RWPE2 (cell line): ENCODE data around the gene SLIT3.

ENCODE experiments used
- ATAC-seq: fragments of 200-7000 bp; cut with Tn5 transposase; 3 replicates; pipeline ENCODE4 v1.9.1; 2021; ENCODE audit warnings: low read depth
- DNase-seq: peaks from one replicate; pipeline ENCODE4 v3.0.0-alpha.2; 2020; ENCODE audit warnings: low spot score
- H3K27ac ChIP-seq: fragments of 450-650 bp; 2 replicates; pipeline ENCODE4 v1.5.1; 2017; ENCODE audit warnings: mild to moderate bottlenecking; ENCODE audit not compliant: poor library complexity, severe bottlenecking
- H3K27me3 ChIP-seq: fragments of 250-450 bp; sonication (Bioruptor Pico); 2 replicates; pipeline ENCODE4 v1.5.1; 2021; ENCODE audit warnings: mild to moderate bottlenecking, moderate library complexity; ENCODE audit not compliant: insufficient read depth, poor library complexity, severe bottlenecking
- H3K36me3 ChIP-seq: fragments of 250-450 bp; sonication (Bioruptor Pico); 2 replicates; pipeline ENCODE4 v1.5.1; 2020; ENCODE audit warnings: low read depth, mild to moderate bottlenecking, moderate library complexity
- H3K4me1 ChIP-seq: fragments of 250-450 bp; sonication (Bioruptor Pico); 2 replicates; pipeline ENCODE4 v1.5.1; 2021; ENCODE audit warnings: mild to moderate bottlenecking, moderate library complexity; ENCODE audit not compliant: insufficient read depth, poor library complexity, severe bottlenecking
- H3K4me3 ChIP-seq: fragments of 250-450 bp; sonication (Bioruptor Pico); 2 replicates; pipeline ENCODE4 v1.5.1; 2021; ENCODE audit warnings: mild to moderate bottlenecking, moderate library complexity; ENCODE audit not compliant: severe bottlenecking
- H3K9me3 ChIP-seq: fragments of 250-450 bp; sonication (Bioruptor Pico); 2 replicates; pipeline ENCODE4 v1.5.1; 2021; ENCODE audit warnings: mild to moderate bottlenecking, moderate library complexity; ENCODE audit not compliant: severe bottlenecking
- TF ChIP-seq, protein P1 (sequence below): fragments of 450-650 bp; IDR thresholded peaks from one replicate; pipeline ENCODE4 v1.5.1; 2017; ENCODE audit warnings: mild to moderate bottlenecking, moderate library complexity; ENCODE audit not compliant: poor library complexity, severe bottlenecking

The SLIT3 gene

DNA sequence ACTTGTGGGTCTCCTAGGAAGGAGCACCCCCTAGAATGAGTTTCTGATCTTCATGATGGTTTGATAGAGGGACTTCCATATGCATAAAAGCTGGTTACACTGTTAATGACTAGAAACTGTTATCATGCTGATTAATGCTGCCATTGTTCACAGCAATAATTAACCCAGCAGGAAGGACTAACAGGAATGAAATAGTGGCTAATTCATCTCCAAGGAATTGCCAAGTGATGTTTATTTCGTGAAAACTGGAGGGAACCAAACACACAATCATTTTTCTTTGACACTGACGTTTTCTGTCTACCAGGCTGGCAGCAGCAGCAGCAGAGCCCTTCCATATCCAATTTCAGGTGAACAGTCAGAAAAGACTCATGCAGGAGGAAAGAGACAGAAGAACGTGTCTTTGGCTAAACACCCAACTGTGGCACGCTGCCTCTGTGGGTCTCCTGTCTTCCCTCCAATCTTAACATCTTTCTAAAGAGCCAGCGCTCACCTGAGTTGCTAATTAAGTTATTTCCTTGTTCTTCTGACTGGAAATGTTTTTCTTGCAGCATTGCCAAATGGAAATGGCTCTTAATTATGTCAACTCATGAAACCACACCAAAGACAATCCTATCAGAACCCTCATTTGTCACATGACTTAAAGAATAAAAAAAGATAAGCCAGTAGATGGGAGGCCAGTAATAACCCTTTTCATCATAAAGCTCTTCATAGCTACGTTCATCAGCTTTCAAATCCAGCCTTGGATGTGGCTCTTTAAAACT is 181.5 kb downstream of the SLIT3 start:
- H3K27me3 ChIP-seq: no peaks in the 10 kb centered on the region
- H3K4me3 ChIP-seq: no peak overlapping the region
- no peaks in the 10 kb centered on the region for H3K4me1 ChIP-seq
- TF ChIP-seq, protein P1, sequence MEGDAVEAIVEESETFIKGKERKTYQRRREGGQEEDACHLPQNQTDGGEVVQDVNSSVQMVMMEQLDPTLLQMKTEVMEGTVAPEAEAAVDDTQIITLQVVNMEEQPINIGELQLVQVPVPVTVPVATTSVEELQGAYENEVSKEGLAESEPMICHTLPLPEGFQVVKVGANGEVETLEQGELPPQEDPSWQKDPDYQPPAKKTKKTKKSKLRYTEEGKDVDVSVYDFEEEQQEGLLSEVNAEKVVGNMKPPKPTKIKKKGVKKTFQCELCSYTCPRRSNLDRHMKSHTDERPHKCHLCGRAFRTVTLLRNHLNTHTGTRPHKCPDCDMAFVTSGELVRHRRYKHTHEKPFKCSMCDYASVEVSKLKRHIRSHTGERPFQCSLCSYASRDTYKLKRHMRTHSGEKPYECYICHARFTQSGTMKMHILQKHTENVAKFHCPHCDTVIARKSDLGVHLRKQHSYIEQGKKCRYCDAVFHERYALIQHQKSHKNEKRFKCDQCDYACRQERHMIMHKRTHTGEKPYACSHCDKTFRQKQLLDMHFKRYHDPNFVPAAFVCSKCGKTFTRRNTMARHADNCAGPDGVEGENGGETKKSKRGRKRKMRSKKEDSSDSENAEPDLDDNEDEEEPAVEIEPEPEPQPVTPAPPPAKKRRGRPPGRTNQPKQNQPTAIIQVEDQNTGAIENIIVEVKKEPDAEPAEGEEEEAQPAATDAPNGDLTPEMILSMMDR: no peak
- no peak overlapping the region for H3K27ac ChIP-seq
- DNase-seq: no peak
- H3K36me3 ChIP-seq: no peaks in the 10 kb centered on the region
- H3K9me3 ChIP-seq: no peaks in the 10 kb centered on the region
- ATAC-seq: no peak

DNA sequence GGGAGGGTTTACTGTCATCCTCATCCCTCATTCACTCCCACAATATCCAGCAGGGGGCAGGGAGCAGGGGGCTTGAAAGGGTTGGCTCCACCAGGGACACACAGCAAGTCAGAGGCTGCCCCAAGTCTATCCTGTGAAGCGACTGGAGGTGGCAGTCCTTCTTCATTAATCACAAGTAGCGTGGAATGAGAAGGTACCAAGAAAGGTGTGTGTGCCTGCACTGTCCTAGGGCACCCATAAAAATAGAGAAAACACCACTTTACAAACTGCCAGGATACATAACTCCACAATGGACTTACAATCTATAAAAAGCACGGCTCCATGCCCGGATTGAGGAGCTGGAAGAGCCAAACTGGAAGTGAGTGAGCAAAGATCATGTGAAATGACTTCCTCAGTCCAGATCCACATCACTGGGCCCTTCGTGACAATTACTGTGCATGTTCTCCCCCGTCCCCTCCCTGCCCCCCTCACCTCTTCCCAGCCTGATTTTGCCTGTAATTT is 183.9 kb downstream of the SLIT3 start:
- H3K9me3 ChIP-seq: no peaks in the 10 kb centered on the region
- no peak for DNase-seq
- H3K4me1 ChIP-seq: no peaks in the 10 kb centered on the region
- H3K36me3 ChIP-seq: no peaks in the 10 kb centered on the region
- peak; percentile 45; the same call in 1 of the 3 replicates for ATAC-seq
- TF ChIP-seq, protein P1: peak; percentile 9
- H3K27me3 ChIP-seq: no peaks in the 10 kb centered on the region
- H3K4me3 ChIP-seq: no peak overlapping the region
- no peak overlapping the region for H3K27ac ChIP-seq

DNA sequence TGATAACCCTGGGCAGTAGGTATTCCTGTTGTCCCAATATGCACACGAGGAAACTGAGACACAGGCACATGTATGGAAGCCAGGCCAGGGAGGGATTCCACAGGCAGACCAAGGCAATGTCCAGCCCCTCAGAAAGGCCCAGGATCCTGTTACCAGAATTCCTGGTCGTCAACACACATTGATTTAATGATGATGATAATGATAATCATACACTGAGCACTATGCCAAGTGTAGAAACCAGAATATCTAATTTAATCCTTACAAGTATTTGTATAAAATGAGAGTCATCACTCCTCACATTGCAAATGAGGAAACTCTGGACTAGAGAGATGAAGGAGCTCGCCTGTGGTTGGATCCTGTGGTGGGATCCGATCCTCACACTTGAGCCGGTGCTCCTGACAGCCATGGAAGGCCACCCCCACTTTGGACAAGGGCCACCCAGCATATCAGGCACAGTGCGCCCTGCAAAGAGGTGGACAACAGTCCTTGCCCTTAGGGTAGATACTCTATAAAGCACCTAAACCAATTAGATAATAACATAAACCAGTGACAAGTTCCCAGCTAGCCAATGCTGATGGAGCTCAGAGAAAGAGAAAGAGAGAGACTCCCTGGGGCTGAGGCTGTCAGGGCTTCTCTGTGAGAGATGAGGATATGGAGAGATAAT is 185.3 kb downstream of the SLIT3 start:
- Histone ChIP-seq H3K27ac (no peak overlapping the region), H3K9me3 (no peaks in the 10 kb centered on the region), H3K4me1 (no peaks in the 10 kb centered on the region), H3K4me3 (no peak overlapping the region), H3K36me3 (no peaks in the 10 kb centered on the region), H3K27me3 (no peaks in the 10 kb centered on the region)
- TF ChIP-seq, protein P1: no peak
- DNase-seq: no peak
- ATAC-seq: no peak

DNA sequence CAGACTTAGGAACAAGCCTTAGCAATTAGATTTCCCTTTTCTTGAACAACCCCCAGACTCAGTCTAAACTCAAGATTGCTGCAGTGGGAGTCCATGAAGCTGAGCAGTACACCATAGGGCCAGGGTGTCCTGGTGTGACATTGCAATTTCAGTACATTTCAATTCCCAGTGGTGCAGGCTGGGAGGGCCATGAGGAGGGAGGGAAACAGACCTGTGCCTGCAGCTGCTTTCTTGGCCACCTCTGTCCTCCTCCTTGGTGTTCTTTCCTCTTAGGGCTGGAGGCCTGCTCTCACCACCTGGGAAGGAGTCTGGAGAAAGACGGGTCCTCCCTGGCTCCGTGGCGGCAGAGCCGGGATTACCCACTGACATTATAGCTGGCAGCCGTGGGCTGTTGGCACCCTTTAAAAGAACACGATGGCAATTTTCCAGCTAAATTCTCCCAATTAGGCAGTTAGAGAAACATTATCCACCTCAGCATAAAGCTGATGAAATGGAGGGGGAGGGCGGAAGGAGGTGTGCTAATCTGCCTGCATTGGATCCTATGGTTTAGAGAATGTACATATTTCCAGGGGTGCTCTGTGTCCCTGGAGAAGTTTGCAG is 186.4 kb downstream of the SLIT3 start:
- no peak overlapping the region for H3K4me3 ChIP-seq

More for the DNA sequence above, 186.4 kb downstream of the SLIT3 start:
- Histone ChIP-seq H3K36me3 (no peaks in the 10 kb centered on the region), H3K27me3 (no peaks in the 10 kb centered on the region), H3K9me3 (no peaks in the 10 kb centered on the region), H3K4me1 (no peaks in the 10 kb centered on the region), H3K27ac (no peak overlapping the region)
- no peak for ATAC-seq
- TF ChIP-seq, protein P1: no peak
- no peak for DNase-seq
